NCI-H748 (cell line): ENCODE measurements around the gene TDRD3.

Experiments
- DNase-seq: peaks from one replicate; lab custom pipeline; 2025; ENCODE audit not compliant: unreplicated experiment; lab: John Stamatoyannopoulos, UW

TDRD3 gene

DNA sequence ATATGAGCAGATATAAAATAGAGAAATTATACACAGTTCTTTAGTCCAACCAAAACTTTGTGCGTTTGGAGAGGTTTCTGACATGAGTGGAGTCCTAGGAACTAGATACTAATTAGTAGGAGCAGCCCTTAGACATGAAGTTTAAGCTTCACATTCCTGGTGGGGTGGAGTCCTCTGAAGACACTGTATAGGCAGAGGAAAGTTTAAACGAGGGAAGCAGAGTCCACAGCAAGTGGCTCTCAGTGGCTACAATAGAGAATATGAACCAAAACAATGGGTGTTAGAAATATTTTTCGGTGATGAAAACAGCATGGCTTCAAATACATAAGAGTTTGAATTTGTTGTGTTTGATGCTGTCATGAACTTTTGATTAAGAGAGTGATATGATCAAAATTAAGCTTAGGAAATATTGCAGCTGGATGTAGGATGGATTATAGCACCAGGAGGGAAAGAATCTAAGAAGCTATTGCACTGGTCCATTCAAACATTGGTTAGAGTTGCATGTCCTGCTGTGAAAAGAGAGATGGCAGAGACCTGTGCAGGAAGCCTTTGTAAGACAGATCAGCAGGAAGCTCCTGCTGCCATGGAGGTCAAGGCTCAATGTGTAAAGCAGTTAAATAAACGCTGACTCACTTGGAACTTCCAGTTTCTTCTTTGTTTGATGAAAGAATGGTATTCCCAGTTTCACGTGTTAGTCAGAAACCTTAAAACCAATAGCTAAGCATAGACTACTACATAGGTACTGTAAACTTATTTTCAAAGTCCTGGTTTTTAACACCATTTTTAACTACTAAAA lies 175.2 kb downstream of the TDRD3 start:
- peak; percentile 59 for DNase-seq

DNA sequence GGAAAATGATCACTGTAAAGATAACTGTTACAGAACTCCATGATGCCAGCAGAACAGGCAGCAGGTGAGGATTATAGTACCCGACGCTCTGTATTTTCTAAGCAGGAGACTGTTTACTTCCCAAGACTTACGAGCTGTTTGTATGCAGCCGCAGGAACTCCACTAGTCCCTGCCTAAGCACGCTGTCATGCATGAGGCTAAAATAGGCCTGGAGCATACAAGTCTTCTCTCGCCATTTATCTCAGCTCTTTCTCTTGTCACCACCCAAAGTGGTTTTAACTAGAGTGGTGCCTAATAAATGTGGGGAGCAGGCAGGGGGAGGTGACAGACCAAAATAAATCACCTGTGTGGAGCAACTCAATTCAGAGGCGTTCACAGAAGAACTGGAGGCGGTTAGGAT lies 175.8 kb downstream of the TDRD3 start:
- DNase-seq = peak; percentile 7

- no peak for DNase-seq
Measured at GRCh38 chr13:60574735-60575134, 177.7 kb downstream of the TDRD3 start.

GRCh38 chr13:60575142-60575541 lies 178.1 kb downstream of the TDRD3 start:
- no peak for DNase-seq

- peak; percentile 10 for DNase-seq
Measured at GRCh38 chr13:60577761-60578160, 180.7 kb downstream of the TDRD3 start.

DNA sequence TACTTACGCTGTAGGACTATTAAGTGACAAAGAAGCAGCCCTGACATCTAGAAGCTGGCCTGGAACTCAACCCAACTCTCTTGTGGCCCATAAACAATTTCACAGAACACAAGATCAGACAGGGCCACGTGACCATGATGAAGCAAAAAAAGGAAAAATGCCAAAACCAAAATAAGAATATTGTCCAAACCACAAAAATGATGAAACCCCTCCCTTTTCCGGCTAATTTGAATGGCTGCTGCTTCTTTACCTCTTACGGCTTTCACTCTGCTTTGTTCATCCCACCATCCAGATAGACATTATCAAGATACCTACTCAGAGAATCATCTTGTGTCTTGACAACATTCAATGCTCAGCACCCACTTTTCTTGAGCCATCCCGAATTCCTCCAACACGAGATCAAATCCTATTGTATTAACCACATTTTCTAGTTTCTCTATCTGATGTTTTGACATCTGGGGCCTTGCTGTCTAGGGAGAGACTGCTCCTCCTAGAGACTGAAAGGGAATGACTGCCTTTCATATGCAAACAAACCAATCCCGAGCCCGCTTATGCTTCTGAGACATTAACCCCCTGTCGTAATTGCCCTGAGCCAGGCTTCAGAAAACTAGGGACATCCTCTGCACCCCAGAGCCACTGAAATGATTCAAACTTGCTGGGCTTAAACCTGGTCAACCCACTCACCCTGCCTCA lies 186.3 kb downstream of the TDRD3 start:
- no peak for DNase-seq

DNA sequence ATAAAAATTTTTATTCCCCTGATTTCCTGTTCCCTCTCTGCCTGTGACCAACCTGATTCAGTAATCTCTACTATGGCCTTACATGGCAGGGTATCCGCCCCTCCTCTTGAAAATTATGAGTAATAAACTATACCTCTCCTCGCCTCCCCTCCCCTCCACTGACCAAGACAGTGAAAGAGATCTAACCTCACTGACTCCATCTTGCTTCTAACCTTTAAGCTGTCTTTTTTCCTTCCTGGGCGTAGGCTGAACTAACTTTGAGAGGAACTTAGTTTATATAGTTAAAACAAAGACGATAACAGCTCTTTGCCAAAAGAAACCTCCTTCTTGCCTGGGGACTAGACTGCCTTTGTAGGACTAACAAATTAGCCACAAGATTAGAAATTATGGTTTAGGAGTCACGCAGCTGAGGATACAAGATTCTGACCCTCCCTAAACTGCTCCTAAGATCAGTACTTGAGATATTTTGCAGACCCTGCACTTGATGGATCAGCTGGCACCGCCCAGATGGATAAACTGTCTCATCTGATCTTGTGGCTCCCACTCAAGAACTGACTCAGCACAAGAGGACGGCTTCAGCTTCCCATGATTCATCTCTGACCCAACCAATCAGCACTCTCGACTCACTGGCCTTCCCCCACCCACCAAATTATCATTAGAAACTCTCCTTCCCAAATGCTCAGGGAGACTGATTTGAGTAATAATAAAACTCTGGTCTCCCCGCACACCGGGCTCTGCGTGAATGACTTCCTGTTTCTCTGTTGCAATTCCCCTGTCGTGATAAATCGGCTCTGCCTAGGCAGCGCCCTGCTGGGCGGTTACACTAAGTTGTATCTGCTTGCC lies 187.1 kb downstream of the TDRD3 start:
- DNase-seq = no peak

DNA sequence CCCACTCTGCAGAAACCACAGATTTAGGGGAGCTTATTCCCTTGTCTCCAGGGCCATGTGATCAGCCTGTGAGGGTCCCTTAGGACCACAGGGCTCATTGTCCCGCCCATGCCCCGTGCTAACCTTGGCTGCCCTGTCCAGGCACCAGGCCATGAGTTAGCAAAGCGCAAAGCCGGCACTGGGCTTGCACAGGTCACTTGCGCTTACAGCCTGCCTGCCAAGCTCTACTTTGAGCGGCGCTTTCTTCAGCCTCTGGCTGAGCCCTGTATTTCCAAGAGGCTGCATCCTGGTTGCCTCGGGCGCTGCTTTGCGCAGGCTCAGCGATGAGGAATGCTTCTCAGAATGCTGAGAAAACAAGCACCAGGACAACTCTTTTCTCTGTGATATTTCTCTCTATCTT lies 188.0 kb downstream of the TDRD3 start:
- no peak for DNase-seq

- DNase-seq = no peak
Measured at GRCh38 chr13:60590800-60591747, 194.1 kb downstream of the TDRD3 start.

- DNase-seq = no peak
Measured at GRCh38 chr13:60603049-60603448, 206.0 kb downstream of the TDRD3 start.

GRCh38 chr13:60604058-60604457 lies 207.0 kb downstream of the TDRD3 start:
- DNase-seq = no peak

- no peak for DNase-seq
Measured at GRCh38 chr13:60608954-60609353, 211.9 kb downstream of the TDRD3 start.

GRCh38 chr13:60611523-60611922 lies 214.5 kb downstream of the TDRD3 start:
- no peak for DNase-seq

- no peak for DNase-seq
Measured at GRCh38 chr13:60612593-60612992, 215.6 kb downstream of the TDRD3 start.

GRCh38 chr13:60613080-60613479 lies 216.1 kb downstream of the TDRD3 start:
- DNase-seq = no peak

GRCh38 chr13:60617991-60618733 lies 221.1 kb downstream of the TDRD3 start:
- DNase-seq = peak; percentile 11

DNA sequence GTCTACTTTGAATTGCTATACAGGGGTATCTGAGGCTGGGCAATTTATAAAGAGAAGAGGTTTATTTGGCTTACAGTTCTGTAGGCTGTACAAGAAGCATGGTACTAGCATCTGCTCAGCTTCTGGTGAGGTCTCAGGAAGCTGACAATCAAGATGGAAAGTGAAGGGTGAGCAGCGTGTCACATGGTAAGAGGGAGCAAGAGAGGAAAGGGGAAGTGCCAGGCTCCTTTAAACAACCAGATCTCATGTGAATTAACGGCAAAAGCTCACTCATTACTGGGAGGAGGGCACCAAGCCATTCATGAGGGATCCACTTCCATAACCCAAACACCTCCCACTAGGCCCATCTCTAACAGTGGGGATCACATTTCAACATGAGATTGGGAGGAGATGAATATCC lies 222.4 kb downstream of the TDRD3 start:
- DNase-seq = no peak

GRCh38 chr13:60620611-60621395 lies 223.8 kb downstream of the TDRD3 start:
- DNase-seq = peak; percentile 16

DNA sequence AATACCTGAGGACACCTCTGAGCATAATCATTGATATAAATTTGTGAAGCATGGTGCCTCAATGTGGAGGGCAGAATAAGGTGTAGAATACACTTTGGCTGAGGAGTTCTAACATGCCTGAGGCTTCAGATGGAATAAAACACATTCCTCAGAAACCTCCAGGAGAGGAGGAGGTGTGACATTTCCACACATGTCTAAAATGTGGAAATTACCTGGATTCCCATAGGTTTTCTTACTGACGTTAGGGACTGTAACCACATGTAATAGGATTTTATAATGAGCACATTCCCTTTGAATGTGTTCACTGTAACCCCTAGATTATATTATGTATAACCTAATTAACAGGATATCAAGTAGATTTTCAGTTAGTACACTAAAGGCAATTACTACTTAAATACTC lies 226.1 kb downstream of the TDRD3 start:
- DNase-seq = no peak
